Effector memory CD8-positive, alpha-beta T cell (primary cell): ENCODE measurements around the gene CACNA1A.

Experiments used
- ATAC-seq: fragments of 150-1000 bp; cut with Tn5 transposase; replicated peaks from 2 replicates; pipeline ENCODE4 v1.10.0; 2021; ENCODE audit warnings: mild to moderate bottlenecking, moderate library complexity
- DNase-seq, 3 experiments: peaks; one replicate each; pipeline ENCODE4 v3.0.0; 2021
- H3K27ac Mint-ChIP-seq, 2 donors: one replicate each; pipeline ENCODE4 v1.8.0; 2022; ENCODE audit warnings: mild to moderate bottlenecking in 2 of 2, mixed read lengths in 2 of 2, moderate library complexity in 2 of 2
- H3K27me3 Mint-ChIP-seq, 2 donors: one replicate each; pipeline ENCODE4 v1.8.0; 2022; ENCODE audit warnings: mixed read lengths in 2 of 2
- H3K36me3 Mint-ChIP-seq: one replicate; pipeline ENCODE4 v1.8.0; 2022; ENCODE audit warnings: mild to moderate bottlenecking, moderate library complexity, mixed read lengths; ENCODE audit not compliant: insufficient read depth
- H3K4me1 Mint-ChIP-seq, 2 donors: one replicate each; pipeline ENCODE4 v1.8.0; 2022; ENCODE audit warnings: low read depth in 2 of 2, mixed read lengths in 2 of 2
- H3K4me3 Mint-ChIP-seq, 2 donors: one replicate each; pipeline ENCODE4 v1.8.0; 2022; ENCODE audit warnings: mild to moderate bottlenecking in 2 of 2, mixed read lengths in 2 of 2, moderate library complexity in 2 of 2
- H3K9me3 Mint-ChIP-seq, 2 donors: one replicate each; pipeline ENCODE4 v1.8.0; 2022; ENCODE audit warnings: mixed read lengths in 2 of 2

Gene CACNA1A

GRCh38 chr19:13511947-13512346, 5.7 kb upstream of the CACNA1A start:
- peaks cover 0 to 1% of the 10 kb centered on the region in 2 donors for H3K9me3 Mint-ChIP-seq
- H3K27ac Mint-ChIP-seq = no peak overlapping the region
- peaks cover 1 to 4% of the 10 kb centered on the region in 2 donors for H3K4me1 Mint-ChIP-seq
- peaks cover 57 to 77% of the 10 kb centered on the region in 2 donors for H3K27me3 Mint-ChIP-seq
- no peaks in the 10 kb centered on the region for H3K36me3 Mint-ChIP-seq
- ATAC-seq (no peak), DNase-seq (no peak)
- H3K4me3 Mint-ChIP-seq = no peak overlapping the region

GRCh38 chr19:13507053-13507611, 853 bp upstream of the CACNA1A start:
- Mint-ChIP-seq H3K4me1 (peaks cover 1 to 4% of the 10 kb centered on the region in 2 donors), H3K27ac (no peak overlapping the region), H3K4me3 (no peak overlapping the region)

GRCh38 chr19:13505761-13506470, 363 bp downstream of the CACNA1A start:
- no peak overlapping the region for H3K27ac Mint-ChIP-seq
- no peaks in the 10 kb centered on the region for H3K9me3 Mint-ChIP-seq
- no peaks in the 10 kb centered on the region for H3K36me3 Mint-ChIP-seq
- H3K4me1 Mint-ChIP-seq = peaks cover 1 to 4% of the 10 kb centered on the region in 2 donors
- DNase-seq (no peak), ATAC-seq (no peak)
- H3K4me3 Mint-ChIP-seq = peak overlapping the region in 1 of 2 donors; percentile 52
- peaks cover 68 to 86% of the 10 kb centered on the region in 2 donors for H3K27me3 Mint-ChIP-seq

More at GRCh38 chr19:13507053-13507611, 853 bp upstream of the CACNA1A start:
- no peak for ATAC-seq
- H3K9me3 Mint-ChIP-seq = no peaks in the 10 kb centered on the region
- peaks cover 73 to 84% of the 10 kb centered on the region in 2 donors for H3K27me3 Mint-ChIP-seq
- DNase-seq = no peak
- H3K36me3 Mint-ChIP-seq = no peaks in the 10 kb centered on the region

GRCh38 chr19:13505164-13505695, 1.0 kb downstream of the CACNA1A start:
- H3K4me3 Mint-ChIP-seq = peak overlapping the region in 1 of 2 donors; percentile 52
- peaks cover 72 to 89% of the 10 kb centered on the region in 2 donors for H3K27me3 Mint-ChIP-seq
- DNase-seq (no peak), ATAC-seq (no peak)
- H3K36me3 Mint-ChIP-seq = no peaks in the 10 kb centered on the region
- H3K9me3 Mint-ChIP-seq = no peaks in the 10 kb centered on the region
- no peak overlapping the region for H3K27ac Mint-ChIP-seq
- H3K4me1 Mint-ChIP-seq = peaks cover 1 to 4% of the 10 kb centered on the region in 2 donors

- no peak for DNase-seq
- no peaks in the 10 kb centered on the region for H3K9me3 Mint-ChIP-seq
- no peak for ATAC-seq
- H3K36me3 Mint-ChIP-seq = no peaks in the 10 kb centered on the region
- peaks cover 60 to 79% of the 10 kb centered on the region in 2 donors for H3K27me3 Mint-ChIP-seq
- H3K4me1 Mint-ChIP-seq = peaks cover 1 to 4% of the 10 kb centered on the region in 2 donors
- H3K4me3 Mint-ChIP-seq = no peak overlapping the region
- no peak overlapping the region for H3K27ac Mint-ChIP-seq
Measured at GRCh38 chr19:13503570-13504235, 2.6 kb downstream of the CACNA1A start.

- no peak overlapping the region for H3K4me3 Mint-ChIP-seq
- peaks cover under 1 to 3% of the 10 kb centered on the region in 2 donors for H3K4me1 Mint-ChIP-seq
- H3K36me3 Mint-ChIP-seq = no peaks in the 10 kb centered on the region
- H3K9me3 Mint-ChIP-seq = no peaks in the 10 kb centered on the region
- DNase-seq (no peak), ATAC-seq (no peak)
- H3K27me3 Mint-ChIP-seq = peaks cover 48 to 64% of the 10 kb centered on the region in 2 donors
- no peak overlapping the region for H3K27ac Mint-ChIP-seq
Measured at GRCh38 chr19:13502231-13502630, 4.0 kb downstream of the CACNA1A start.

GRCh38 chr19:13499692-13500091, 6.6 kb downstream of the CACNA1A start:
- Mint-ChIP-seq H3K4me1 (no peaks in the 10 kb centered on the region), H3K27me3 (peaks cover 43 to 58% of the 10 kb centered on the region in 2 donors), H3K4me3 (no peak overlapping the region), H3K9me3 (peaks cover 0 to 2% of the 10 kb centered on the region in 2 donors), H3K27ac (no peak overlapping the region), H3K36me3 (no peaks in the 10 kb centered on the region)
- ATAC-seq (no peak), DNase-seq (no peak)

- Mint-ChIP-seq H3K27ac (no peak overlapping the region), H3K4me3 (no peak overlapping the region), H3K36me3 (no peaks in the 10 kb centered on the region), H3K27me3 (peaks cover 27 to 39% of the 10 kb centered on the region in 2 donors), H3K4me1 (no peaks in the 10 kb centered on the region), H3K9me3 (peaks cover 4 to 8% of the 10 kb centered on the region in 2 donors)
- DNase-seq (no peak), ATAC-seq (no peak)
Measured at GRCh38 chr19:13493516-13494310, 12.6 kb downstream of the CACNA1A start.

- ATAC-seq (no peak), DNase-seq (no peak)
- Mint-ChIP-seq H3K36me3 (no peaks in the 10 kb centered on the region), H3K27me3 (peaks cover 29 to 39% of the 10 kb centered on the region in 2 donors), H3K9me3 (peaks cover 4 to 8% of the 10 kb centered on the region in 2 donors), H3K4me1 (no peaks in the 10 kb centered on the region), H3K27ac (no peak overlapping the region), H3K4me3 (no peak overlapping the region)
Measured at GRCh38 chr19:13492128-13492527, 14.2 kb downstream of the CACNA1A start.

GRCh38 chr19:13487985-13488384, 18.3 kb downstream of the CACNA1A start:
- ATAC-seq (no peak), DNase-seq (no peak)
- Mint-ChIP-seq H3K4me3 (no peak overlapping the region), H3K36me3 (no peaks in the 10 kb centered on the region), H3K9me3 (no peaks in the 10 kb centered on the region), H3K4me1 (no peaks in the 10 kb centered on the region), H3K27ac (no peak overlapping the region), H3K27me3 (peaks cover 39 to 40% of the 10 kb centered on the region in 2 donors)

- H3K36me3 Mint-ChIP-seq = no peaks in the 10 kb centered on the region
- peaks cover 23 to 31% of the 10 kb centered on the region in 2 donors for H3K27me3 Mint-ChIP-seq
- no peak overlapping the region for H3K4me3 Mint-ChIP-seq
- peaks cover 0 to 2% of the 10 kb centered on the region in 2 donors for H3K9me3 Mint-ChIP-seq
- DNase-seq (no peak), ATAC-seq (no peak)
- H3K4me1 Mint-ChIP-seq = no peaks in the 10 kb centered on the region
- no peak overlapping the region for H3K27ac Mint-ChIP-seq
Measured at GRCh38 chr19:13484166-13484565, 22.1 kb downstream of the CACNA1A start.

GRCh38 chr19:13483215-13483614, 23.1 kb downstream of the CACNA1A start:
- no peak for DNase-seq
- Mint-ChIP-seq H3K9me3 (peaks cover 0 to 2% of the 10 kb centered on the region in 2 donors), H3K4me1 (no peaks in the 10 kb centered on the region), H3K36me3 (no peaks in the 10 kb centered on the region), H3K4me3 (no peak overlapping the region), H3K27ac (no peak overlapping the region), H3K27me3 (peaks cover 33 to 40% of the 10 kb centered on the region in 2 donors)
- ATAC-seq = no peak

GRCh38 chr19:13478576-13478975, 27.7 kb downstream of the CACNA1A start:
- Mint-ChIP-seq H3K36me3 (no peaks in the 10 kb centered on the region), H3K9me3 (peaks cover 14 to 26% of the 10 kb centered on the region in 2 donors), H3K27me3 (peaks cover 43 to 45% of the 10 kb centered on the region in 2 donors), H3K4me3 (no peak overlapping the region), H3K27ac (no peak overlapping the region), H3K4me1 (no peaks in the 10 kb centered on the region)
- DNase-seq (no peak), ATAC-seq (no peak)
